ENCODE results near the gene TACC2.

TACC2 gene

DNA sequence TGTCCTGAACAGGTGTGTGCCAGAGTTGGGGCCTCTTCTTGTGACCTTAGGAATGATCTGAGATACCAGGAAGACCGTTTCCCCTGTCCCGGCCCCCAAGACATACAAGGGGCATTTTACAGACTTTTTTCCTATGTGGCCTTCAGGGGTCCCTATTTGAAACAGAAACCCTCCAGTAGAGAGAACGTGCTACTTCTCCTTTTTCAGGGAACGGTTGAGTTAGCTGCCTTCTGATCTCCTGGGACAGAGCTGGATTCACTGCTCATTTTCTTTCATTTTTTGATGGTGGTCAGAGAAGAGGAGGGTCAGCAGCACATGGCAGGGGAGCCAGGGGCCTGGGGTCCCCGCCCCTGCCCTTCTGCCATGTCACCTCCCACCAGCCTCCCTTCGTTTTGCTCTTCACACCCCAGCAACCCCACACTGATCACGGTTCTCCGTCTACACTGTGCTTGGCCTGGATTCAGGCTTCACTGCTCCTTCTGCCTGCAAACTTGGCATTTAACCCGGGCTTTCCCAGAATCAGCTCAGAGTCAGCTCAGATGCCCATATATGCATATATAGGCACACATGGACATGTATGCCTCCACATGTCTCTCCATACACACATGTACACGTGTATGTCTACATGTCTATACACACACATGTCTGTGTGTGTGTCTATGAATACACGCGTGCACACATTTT is 144.1 kb downstream of the TACC2 start:
- DNase-seq (ENCODE audit: low read depth): no peak
- TF ChIP-seq, protein P1, sequence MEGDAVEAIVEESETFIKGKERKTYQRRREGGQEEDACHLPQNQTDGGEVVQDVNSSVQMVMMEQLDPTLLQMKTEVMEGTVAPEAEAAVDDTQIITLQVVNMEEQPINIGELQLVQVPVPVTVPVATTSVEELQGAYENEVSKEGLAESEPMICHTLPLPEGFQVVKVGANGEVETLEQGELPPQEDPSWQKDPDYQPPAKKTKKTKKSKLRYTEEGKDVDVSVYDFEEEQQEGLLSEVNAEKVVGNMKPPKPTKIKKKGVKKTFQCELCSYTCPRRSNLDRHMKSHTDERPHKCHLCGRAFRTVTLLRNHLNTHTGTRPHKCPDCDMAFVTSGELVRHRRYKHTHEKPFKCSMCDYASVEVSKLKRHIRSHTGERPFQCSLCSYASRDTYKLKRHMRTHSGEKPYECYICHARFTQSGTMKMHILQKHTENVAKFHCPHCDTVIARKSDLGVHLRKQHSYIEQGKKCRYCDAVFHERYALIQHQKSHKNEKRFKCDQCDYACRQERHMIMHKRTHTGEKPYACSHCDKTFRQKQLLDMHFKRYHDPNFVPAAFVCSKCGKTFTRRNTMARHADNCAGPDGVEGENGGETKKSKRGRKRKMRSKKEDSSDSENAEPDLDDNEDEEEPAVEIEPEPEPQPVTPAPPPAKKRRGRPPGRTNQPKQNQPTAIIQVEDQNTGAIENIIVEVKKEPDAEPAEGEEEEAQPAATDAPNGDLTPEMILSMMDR (IDR thresholded peaks at IDR 0.05; ENCODE audit: low read depth, low read length, missing control alignments): peak; percentile 32
- in situ Hi-C loops (cut with HindIII; ENCODE audit: low sequenced_read_pairs): no loop called here
- no peak overlapping the region for H3K4me3 ChIP-seq (ENCODE audit: low read depth, low read length)

DNA sequence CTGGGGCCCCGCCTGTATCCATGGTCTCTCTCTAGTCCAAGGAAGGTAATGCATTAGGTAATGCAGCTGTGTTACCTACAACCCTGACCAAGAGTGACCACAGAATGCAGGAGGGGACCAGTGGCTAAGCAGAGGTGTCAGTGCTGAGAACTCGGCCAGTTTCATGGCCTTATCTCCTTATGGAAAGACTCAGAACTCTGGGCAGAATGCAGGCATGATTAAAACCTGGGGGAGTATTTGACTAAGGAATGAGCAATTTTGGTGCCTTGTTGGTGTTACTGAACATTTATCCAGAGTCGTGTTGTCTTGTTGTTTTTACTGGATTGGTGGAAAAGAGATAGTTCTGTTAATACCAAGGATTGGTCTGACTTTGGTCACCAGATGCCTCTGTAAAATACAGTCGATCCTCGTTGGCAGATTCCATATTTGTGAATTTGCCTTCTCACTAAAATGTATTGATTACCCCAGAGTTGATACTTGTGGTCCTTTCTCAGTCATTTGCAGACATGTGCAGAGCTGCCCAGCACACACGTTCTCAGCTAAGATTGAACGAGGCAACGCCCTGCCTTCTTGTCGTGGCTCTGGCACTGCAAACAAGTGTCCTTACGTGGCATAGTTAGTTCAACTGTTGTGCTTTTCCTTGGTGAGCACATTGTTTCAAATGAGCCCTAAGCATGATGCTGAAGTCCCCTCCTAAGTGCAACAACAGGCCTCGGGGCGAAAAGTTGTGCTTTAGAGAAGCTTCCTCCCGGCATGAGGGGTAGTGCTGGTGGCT is 146.5 kb downstream of the TACC2 start:
- H3K4me3 ChIP-seq (ENCODE audit: low read depth, low read length): no peak overlapping the region
- in situ Hi-C loops (cut with HindIII; ENCODE audit: low sequenced_read_pairs): no loop called here
- DNase-seq (ENCODE audit: low read depth): no peak
- TF ChIP-seq, protein P1 (IDR thresholded peaks at IDR 0.05; ENCODE audit: low read depth, low read length, missing control alignments): no peak

DNA sequence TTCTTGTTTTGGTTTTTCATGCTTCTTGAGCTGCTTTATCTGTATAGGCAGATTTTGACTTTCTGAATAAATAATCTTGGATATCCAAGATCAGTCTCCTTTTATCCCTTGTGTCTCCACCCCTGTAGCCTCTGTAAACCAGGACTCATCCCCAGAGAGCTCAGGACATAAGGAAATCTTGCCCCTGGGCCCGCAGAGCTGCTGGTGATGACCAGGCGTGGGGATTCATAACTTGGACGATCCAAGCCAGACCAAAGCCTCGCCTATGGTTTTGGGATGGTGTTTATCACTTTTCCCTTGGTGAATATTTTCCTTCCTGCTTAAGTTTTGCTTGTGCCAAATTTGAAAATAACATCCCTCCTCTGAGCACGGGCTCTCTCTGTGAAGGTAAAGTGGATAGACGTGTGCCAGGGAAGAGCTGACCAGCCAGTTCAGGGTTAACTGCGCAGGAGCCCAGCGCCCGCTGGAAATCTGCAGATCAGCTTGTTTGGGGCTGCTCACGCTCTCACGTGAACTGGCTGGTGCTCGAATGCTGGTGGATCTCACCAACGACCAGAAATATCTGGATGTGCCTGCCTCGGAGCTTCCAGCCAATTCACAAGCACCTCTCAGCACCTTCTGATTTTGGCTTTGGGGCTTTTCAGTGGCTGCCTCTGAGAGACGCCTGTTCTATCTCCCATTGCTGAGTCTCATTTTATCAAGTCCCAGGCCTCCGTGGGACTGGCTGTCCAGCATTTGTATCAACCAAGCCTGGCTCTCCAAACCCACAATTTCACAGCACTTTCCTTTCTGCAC is 150.1 kb downstream of the TACC2 start:
- H3K4me3 ChIP-seq (ENCODE audit: low read depth, low read length): no peak overlapping the region
- in situ Hi-C loops (cut with HindIII; ENCODE audit: low sequenced_read_pairs): no loop called here
- TF ChIP-seq, protein P1 (IDR thresholded peaks at IDR 0.05; ENCODE audit: low read depth, low read length, missing control alignments): no peak
- no peak for DNase-seq (ENCODE audit: low read depth)

DNA sequence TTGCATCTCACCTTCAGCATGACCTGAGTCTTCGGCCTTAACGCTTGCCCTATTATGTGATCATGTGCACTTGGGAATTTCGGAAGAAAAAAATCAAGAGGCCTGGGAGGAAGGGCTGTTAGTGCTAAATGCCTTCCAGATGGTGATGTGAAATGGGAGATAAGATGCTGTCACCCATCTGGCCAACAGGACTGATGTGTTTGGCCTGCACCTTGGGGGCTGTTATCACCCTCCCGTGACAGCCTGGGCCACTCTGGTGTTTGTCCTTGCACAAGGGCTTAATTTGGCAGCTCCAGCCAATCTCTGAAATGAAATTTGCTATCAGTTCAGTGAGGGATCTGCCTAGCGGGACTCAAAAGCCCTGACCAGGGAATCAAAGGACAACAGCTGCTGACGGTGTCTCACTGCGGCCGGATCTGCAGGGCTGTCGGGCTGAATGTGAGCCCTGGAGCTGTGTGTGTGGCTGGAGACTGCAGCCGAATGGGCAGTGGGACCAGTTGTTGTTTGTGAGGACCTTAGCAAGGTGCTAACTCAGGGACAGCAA is 150.7 kb downstream of the TACC2 start:
- no peak for DNase-seq (ENCODE audit: low read depth)
- TF ChIP-seq, protein P1 (IDR thresholded peaks at IDR 0.05; ENCODE audit: low read depth, low read length, missing control alignments): no peak
- H3K4me3 ChIP-seq (ENCODE audit: low read depth, low read length): no peak overlapping the region
- in situ Hi-C loops (cut with HindIII; ENCODE audit: low sequenced_read_pairs): no loop called here

DNA sequence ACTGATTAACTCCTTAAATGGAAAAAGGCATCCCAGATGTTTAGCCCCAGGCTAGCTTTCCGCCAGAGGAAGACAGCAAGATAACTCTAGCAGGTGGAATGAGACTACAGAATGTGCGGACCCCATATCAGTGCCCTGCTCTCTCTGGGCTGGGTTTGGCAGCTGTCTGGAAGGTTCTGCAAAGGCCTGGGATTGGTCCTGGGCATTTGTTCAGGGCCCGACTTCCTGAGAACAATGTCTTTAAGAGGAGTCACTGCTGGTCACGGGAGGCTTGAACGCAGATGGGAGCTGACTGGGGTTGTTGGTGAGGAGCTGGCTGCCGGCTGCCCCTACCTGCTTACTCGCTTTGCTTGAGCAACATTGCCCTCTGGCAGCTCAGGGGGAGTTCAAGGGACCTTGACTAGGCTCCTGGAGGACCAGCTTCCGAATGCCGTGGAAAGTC is 151.5 kb downstream of the TACC2 start:
- TF ChIP-seq, protein P1 (IDR thresholded peaks at IDR 0.05; ENCODE audit: low read depth, low read length, missing control alignments): no peak
- no peak for DNase-seq (ENCODE audit: low read depth)
- in situ Hi-C loops (cut with HindIII; ENCODE audit: low sequenced_read_pairs): no loop called here
- no peak overlapping the region for H3K4me3 ChIP-seq (ENCODE audit: low read depth, low read length)

All from astrocyte of the cerebellum (primary cell).